HEK293 (cell line): ENCODE results near the gene KLHL30.
A peak's percentile ranks its signal among the peaks of the same experiment; 100 is the strongest.

Source experiments
- ATF2 ChIP-seq: fragments of 450-650 bp; formaldehyde crosslinking; IDR thresholded peaks from 2 replicates; pipeline ENCODE4 v1.5.1; 2016; ENCODE audit warnings: missing biosample characterization, missing genetic modification characterization, low read depth
- CTCF ChIP-seq: fragments of 450-650 bp; formaldehyde crosslinking; IDR thresholded peaks from 2 replicates; pipeline ENCODE4 v1.5.1; 2016; ENCODE audit warnings: missing biosample characterization, missing genetic modification characterization
- PBX3 ChIP-seq: sonication (generic); formaldehyde crosslinking; IDR thresholded peaks from 2 replicates; pipeline ENCODE4 v1.8.1; 2022; ENCODE audit warnings: mild to moderate bottlenecking, moderate library complexity, missing genetic modification reagents
- REPIN1 ChIP-seq: fragments of 450-650 bp; formaldehyde crosslinking; IDR thresholded peaks from 2 replicates; pipeline ENCODE4 v1.5.1; 2017; ENCODE audit warnings: missing biosample characterization, missing genetic modification characterization, low read depth
- ZBTB17 ChIP-seq: fragments of 450-650 bp; formaldehyde crosslinking; IDR thresholded peaks from 2 replicates; pipeline ENCODE4 v1.5.1; 2016; ENCODE audit warnings: missing biosample characterization, missing genetic modification characterization
- ZBTB21 ChIP-seq: fragments of 450-650 bp; formaldehyde crosslinking; IDR thresholded peaks from 2 replicates; pipeline ENCODE4 v1.5.1; 2017; ENCODE audit warnings: missing biosample characterization, missing genetic modification characterization
- ZBTB44 ChIP-seq: fragments of 450-650 bp; IDR thresholded peaks from 2 replicates; pipeline ENCODE4 v1.5.1; 2018; ENCODE audit warnings: missing biosample characterization, mild to moderate bottlenecking, missing genetic modification characterization
- ZNF138 ChIP-seq: fragments of 450-650 bp; formaldehyde crosslinking; IDR thresholded peaks from 2 replicates; pipeline ENCODE4 v1.5.1; 2016; ENCODE audit warnings: missing biosample characterization, missing genetic modification characterization, borderline replicate concordance
- ZNF335 ChIP-seq: fragments of 450-650 bp; formaldehyde crosslinking; conservative IDR thresholded peaks from 2 replicates; pipeline ENCODE4 v1.5.1; 2016; ENCODE audit warnings: missing biosample characterization, missing genetic modification characterization
- ZNF513 ChIP-seq: fragments of 450-650 bp; IDR thresholded peaks from 2 replicates; pipeline ENCODE4 v1.5.1; 2018; ENCODE audit warnings: missing biosample characterization, missing genetic modification characterization
- ZNF514 ChIP-seq: fragments of 450-650 bp; formaldehyde crosslinking; IDR thresholded peaks from 2 replicates; pipeline ENCODE4 v1.5.1; 2016; ENCODE audit warnings: missing biosample characterization, missing genetic modification characterization
- ZNF707 ChIP-seq: fragments of 450-650 bp; formaldehyde crosslinking; IDR thresholded peaks from 2 replicates; pipeline ENCODE4 v1.5.1; 2016; ENCODE audit warnings: missing biosample characterization, missing genetic modification characterization

GRCh38 chr2:238097988-238098871 is 40.2 kb upstream of the KLHL30 start:
- TF ChIP-seq ZBTB21 (tag by site-specific recombination) (no peak), CTCF (tag by site-specific recombination) (peak; percentile 17; the same call in 1 of the 2 replicates), ZNF138 (tag by site-specific recombination) (no peak), ZNF707 (tag by site-specific recombination) (no peak), ZBTB17 (tag by site-specific recombination) (no peak), ZNF513 (no peak), ZBTB44 (tag by site-specific recombination) (no peak), ZNF335 (no peak), PBX3 (CRISPR knock-in tag) (no peak), ATF2 (tag by site-specific recombination) (no peak), ZNF514 (no peak), REPIN1 (tag by site-specific recombination) (no peak)
